Activated naive CD4-positive, alpha-beta T cell treated with Interleukin-2 at 50 U/mL for 16 hours (primary cell): Measurements from ENCODE around the gene UIMC1.
"Not testable (repeated sequence)": the region's sequence is repeated elsewhere in the genome, so short reads cannot be mapped to it uniquely, and the experiment has no call there.

Experiments
- DNase-seq: peaks from one replicate; pipeline ENCODE4 v3.0.0-alpha.2; 2020

The UIMC1 gene

GRCh38 chr5:177006265-177006972, at the start of gene UIMC1:
Gene UIMC1 (minus strand): TSS chr5:177006779. CDS start chr5:176982615, 24,164 bp downstream.
- DNase-seq, result peak; percentile 93

GRCh38 chr5:177049285-177049684, 42.7 kb upstream of the UIMC1 start:
- no peak for DNase-seq

DNA sequence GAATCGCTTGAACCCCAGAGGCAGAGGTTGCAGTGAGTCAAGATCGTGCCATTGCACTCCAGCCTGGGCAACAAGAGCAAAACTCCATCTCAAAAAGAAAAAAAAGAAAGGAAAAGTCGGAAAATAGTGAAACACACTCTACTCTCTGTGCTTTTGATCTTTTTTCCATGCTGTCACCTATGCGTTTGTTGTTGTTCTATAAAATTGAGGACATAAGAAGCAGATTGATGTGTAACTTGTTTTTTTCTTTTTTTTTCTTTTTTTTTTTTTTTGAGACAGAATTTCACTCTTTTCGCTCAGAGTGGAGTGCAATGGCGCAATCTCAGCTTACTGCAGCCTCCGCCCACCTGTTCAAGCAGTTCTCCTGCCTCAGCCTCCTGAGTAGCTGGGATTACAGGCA, 42.0 kb upstream of the UIMC1 start:
- not testable (repeated sequence) for DNase-seq

DNA sequence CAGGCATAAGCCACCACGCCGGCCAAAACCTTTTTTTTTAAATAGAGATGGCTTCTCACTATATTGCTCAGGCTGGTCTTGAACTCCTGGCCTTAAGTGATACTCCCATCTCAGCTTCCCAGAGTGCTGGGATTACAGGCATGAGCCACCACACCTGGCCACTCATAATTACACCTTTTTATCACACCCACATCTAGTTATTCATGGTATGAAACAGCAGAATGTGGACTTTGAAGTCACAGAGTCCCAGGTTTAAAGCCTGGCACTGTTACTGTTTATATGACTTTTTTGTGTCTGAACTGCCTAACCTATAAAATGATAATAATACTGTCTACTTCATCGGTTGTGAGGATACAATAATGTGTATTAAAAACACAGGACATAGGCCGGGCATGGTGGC, 39.1 kb upstream of the UIMC1 start:
- no peak for DNase-seq

GRCh38 chr5:177044641-177045040, 38.1 kb upstream of the UIMC1 start:
- no peak for DNase-seq

- DNase-seq, result no peak
These were observed 37.4 kb upstream of the UIMC1 start for GRCh38 chr5:177043958-177044357.

- no peak for DNase-seq
These were observed 36.5 kb upstream of the UIMC1 start for GRCh38 chr5:177043114-177043513.

DNA sequence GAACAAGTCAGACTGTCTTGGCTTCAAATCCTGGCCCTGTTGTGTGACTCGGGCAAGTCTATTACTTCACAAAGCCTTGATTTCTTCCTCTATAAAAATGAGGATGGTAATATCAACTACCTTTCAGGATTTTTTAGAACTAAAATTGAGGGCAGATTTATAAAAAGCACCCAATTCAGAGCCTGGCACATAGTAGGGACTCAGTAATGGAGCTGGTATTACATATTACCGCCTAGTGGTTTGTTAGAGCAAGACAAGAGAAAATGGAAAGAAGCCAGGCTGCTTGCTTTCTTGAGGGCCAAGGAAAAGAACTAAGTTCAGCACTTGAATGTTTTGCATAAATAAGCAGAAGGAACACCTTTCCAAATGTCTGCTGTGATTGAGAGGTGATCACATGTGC, 35.4 kb upstream of the UIMC1 start:
- no peak for DNase-seq

DNA sequence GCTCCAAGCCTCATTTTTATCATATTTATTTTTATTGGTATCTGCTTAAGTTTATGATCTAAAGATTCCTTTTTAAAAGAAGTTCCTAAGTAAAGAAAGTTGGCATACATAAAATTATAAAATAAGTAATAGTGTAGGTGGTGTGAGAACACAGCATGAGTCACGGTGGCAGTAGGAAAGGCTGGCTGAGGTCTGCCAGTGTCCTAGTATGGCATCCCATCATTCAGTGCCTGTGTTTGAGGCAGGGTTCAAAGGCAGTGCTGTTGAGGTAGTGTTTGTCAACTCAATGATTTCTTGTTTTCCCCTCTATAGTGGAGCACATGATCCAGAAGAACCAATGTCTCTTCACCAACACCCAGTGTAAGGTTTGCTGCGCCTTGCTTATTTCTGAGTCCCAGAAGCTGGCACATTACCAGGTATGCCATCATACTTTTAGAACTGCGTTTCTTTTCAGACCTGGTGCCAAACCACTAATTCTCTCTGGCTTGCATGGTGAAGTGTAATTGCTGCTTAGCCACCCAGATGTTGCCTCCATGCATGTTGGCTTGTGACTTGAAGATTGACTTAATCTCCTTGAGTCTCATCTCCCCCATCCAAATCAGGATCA, 34.3 kb upstream of the UIMC1 start:
- DNase-seq, result no peak

- DNase-seq, result no peak
These were observed 30.3 kb upstream of the UIMC1 start for GRCh38 chr5:177036921-177037320.

- DNase-seq, result no peak
These were observed 29.9 kb upstream of the UIMC1 start for GRCh38 chr5:177036443-177036842.

DNA sequence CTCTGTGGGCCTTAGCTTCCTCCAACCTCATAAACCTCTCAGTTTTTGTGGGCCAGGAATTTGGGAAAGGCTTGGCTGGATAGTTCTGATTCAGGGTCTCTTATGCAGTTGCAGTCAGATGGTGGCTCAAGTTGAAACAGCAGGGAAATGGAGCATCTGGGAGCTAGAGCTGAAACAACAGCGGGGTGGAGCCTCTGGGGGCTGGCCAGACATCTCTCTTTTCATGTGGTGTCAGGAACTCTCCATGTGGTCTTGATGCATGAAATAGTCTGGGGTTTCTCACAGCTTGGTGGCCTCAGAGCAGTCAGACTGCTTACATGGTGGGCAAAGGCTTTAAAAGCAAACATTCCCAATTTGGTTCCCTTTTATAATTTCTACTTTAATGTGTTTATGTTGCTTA, 29.4 kb upstream of the UIMC1 start:
- no peak for DNase-seq

DNA sequence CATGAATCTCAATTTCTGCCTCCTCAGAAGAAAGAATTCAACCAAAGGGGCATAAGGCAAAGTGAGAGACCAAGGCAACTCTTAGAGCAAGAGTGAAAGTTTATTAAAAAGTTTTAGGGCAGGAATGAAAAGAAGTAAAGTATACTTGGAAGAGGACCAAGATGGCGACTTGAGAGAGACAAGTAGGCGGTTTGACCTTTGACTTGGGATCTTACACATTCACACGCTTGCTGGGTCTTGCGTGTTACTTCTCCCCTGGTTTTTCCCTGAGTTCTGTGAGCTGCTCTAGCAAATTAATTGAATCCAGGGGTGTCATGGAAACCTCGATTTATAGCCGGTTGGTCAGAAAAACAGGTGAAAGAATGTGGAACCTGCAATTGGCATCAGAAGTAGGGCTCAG, 22.9 kb upstream of the UIMC1 start:
- no peak for DNase-seq

DNA sequence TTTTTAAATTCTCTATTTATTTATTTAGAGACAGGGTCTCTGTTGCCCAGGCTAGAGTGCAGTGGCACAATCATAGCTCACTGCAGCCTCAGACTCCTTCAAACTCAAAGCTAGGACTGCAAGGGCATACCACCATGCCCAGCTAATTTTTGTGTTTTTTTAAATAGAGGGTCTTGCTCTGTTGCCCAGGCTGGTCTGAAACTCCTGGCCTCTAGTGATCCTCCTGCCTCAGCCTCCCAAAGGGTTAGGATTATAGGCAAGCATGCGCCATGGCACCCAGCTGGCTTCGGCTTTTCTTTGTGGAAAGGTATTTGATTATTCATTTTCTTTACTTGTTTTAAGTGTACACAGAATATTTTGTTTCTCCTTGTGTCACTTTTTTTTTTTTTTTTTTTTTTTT, 21.1 kb upstream of the UIMC1 start:
- DNase-seq, result no peak

DNA sequence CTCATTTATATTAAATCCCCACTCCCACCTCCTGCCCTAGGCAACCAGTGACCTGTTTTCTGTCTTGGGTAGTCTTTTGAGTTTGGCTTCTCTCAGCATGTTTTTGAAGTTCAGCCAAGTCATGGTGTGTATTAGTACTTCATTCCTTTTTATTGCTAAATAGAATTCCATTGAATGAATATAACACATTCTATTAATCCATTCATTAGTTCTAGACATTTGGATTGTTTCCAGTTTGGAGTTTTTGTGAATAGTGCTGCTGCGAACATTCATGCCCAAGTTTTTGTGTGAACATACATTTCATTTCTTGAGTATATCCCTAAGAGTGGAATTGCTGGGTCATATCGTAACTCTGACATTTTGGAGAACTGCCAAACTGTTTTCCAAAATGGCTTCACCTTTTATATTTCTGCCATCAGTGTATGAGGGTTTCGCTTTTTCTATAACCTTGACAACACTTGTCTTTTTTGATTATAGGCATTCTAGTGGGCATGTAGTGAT, 18.6 kb upstream of the UIMC1 start:
- no peak for DNase-seq

- no peak for DNase-seq
These were observed 18.0 kb upstream of the UIMC1 start for GRCh38 chr5:177024559-177024958.

DNA sequence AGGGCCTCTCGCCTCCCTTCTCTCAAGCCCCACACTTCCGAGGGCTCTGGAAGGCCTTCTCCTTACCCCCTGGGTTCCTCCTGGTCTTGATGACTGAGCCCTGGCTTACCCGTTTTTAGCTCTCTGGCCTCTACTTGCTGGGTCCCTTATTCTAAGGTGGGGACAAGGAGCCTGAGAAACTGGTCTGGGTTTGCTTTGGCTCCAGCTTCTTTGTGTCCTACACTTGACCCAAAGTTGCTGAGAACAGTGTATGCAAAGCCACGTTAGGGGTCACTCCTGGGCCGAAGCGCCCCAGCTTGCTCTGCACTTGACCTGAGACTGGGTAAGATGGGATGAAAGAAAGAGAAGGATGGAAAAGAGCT, 16.7 kb upstream of the UIMC1 start:
- DNase-seq, result no peak

DNA sequence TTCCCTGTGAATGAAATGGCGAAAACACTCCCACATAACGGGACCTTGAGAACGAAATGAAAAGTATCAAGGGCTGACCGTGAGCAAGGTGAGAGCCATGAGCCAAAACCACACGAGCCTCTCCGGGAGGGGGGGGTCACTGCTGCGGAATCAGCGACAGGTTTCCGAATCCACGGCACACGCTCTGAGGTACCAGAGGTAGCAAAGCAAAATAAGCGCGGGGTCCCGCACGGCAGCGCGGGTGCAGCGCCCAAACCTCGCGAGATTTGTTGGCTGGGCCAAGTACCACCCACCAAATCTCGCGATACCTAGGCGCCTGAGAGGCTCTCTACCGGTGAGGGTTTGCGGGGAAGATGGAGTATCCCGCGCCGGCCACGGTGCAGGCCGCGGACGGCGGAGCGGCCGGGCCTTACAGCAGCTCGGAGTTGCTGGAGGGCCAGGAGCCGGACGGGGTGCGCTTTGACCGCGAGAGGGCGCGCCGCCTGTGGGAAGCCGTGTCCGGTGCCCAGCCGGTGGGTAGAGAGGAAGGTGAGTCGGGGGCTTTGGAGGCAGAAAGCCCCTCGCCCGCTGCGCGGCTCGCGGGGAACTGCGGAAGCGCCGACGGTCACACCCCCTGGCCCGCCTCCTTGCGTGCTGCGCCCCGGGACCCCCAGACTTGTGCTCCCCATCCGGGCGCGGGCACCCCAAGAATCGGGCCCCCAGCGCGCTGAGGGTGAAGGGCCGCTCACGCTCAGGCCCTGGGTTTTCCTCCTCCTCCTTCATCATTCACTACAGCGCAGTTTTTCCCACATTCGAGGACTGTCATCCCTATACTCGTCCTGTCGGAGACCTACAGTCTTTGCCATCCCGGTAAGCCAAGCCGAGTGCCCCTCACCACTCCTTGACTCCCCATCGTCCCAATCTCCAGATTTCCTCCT, 16.1 kb upstream of the UIMC1 start, which contains the start of gene ZNF346:
Gene ZNF346, plus strand, starts transcription at position 311 of the 917 bp plus-strand sequence. Its CDS starts 43 bp downstream, at position 354.
- DNase-seq, result peak; percentile 90

DNA sequence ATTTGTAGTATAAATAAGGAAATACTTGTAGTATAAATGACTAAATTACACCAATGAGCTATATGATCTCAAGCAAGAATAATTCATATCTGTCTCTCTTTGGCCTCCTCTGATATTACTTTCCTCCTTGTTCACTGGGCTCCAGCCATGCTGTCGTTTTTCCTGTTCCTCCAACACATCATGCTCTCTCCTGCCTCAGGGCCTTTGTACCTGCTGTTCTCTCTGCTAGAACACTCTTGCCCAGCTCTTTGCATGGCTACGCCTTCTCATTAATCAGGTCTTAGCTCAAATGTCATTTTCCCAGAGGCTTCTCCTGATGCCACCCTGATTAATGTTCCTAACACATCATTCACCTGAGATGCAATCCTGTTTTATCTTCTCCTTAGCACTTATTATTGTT, 13.5 kb upstream of the UIMC1 start:
- no peak for DNase-seq

DNA sequence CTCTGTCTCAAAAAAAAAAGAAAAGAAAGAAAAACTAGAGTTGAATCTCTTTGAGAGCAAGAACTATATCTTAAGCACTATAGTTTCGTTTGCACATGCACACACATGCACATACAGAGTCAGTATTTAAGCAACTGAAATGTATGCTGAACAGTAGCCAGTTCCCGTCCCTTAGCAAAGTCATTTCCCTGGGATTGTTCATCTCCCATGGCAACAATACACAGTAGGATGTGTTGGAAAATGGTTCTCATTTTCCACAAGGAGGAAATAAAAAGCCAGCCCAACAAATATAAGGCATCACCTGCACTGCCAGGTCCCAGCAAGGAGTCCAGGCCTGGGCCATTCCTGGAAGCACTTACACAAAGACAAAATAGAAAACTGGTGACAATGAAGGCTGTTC, 11.8 kb upstream of the UIMC1 start:
- no peak for DNase-seq

GRCh38 chr5:177015156-177015555, 8.6 kb upstream of the UIMC1 start:
- DNase-seq, result no peak

DNA sequence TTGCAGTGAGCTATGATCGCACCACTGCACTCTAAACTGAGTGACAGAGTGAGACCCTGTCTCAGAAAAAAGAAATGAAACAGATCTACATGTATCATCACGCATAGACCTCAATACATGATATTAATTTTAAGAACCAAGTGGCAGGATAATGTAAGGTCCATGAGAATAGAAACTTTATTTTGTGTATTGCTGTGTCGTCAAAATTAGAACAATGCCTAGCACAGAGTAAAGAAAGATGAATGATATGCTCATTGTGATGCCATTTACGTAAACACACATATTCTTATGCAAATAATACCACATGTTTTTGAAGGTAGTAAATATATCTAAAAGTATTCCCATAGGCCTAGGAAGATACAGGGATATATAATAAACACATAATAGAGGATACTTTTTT, 3.6 kb upstream of the UIMC1 start:
- no peak for DNase-seq

DNA sequence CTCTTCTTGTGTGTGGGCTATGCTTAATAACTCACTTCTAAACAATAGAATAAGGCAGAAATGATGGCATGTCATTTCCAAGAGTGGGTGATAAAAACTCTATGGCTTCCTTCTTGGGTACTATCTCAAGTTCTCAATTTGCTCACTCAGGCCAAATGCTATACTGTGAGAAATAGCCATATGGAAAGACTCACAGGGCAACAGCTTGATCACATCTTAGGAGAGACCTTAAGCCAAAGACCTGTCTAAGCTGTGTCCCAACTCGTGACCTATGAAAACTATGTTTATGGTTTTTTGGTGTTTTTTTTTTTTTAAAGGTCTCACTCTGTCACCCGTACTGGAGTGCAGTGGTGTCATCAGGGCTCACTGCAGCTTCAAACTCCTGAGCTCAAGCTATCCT, 2.1 kb upstream of the UIMC1 start:
- DNase-seq, result no peak
